GM12891 (cell line): ENCODE measurements around the gene SPATA13.

ENCODE experiments used
- POLR2A ChIP-seq: IDR thresholded peaks from 2 replicates; pipeline ENCODE4 v1.6.1; 2011; ENCODE audit warnings: low read depth, low read length, control low read depth
- POLR2AphosphoS5 ChIP-seq: IDR thresholded peaks from 2 replicates; pipeline ENCODE4 v1.6.1; 2011; ENCODE audit warnings: low read depth, low read length, control low read depth
- POU2F2 ChIP-seq: IDR thresholded peaks from 2 replicates; pipeline ENCODE4 v1.6.1; 2011; ENCODE audit warnings: low read depth, mild to moderate bottlenecking, control low read depth, low read length, moderate library complexity
- TAF1 ChIP-seq: IDR thresholded peaks from 2 replicates; pipeline ENCODE4 v1.6.1; 2011; ENCODE audit warnings: low read depth, low read length, control low read depth

DNA sequence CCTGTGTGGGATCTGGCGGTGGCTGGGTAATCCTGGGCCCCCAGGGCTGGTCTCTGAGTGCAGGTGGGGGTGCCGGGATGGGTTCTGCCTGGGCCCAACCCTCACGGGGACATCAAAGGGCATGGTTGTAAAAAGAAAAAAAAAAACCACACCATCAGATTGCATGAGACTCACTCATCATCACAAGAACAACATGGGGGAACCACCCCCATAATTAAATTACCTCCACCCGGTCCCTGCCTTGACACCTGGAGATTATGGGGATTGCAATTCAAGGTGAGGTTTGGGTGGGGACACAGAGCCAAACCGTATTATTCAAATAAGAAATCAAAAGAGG lies 163.2 kb downstream of the SPATA13 start:
- TF ChIP-seq POLR2A (no peak), POLR2AphosphoS5 (no peak), TAF1 (no peak), POU2F2 (no peak)
